Lung microvascular endothelial cell (primary cell): ENCODE data around the gene NNAT. TPM values are rescaled to one million over a fixed set of nuclear protein-coding genes. Genes with fewer than 3 reads are reported as not detected.
"Not testable (repeated sequence)": the region's sequence is repeated elsewhere in the genome, so short reads cannot be mapped to it uniquely, and the experiment has no call there.

Experiments
- DNase-seq, 2 donors: peaks; one replicate each; pipeline versions ENCODE4 v3.0.0 to v3.0.0-alpha.2; 2010; ENCODE audit warnings: low read depth in 2 of 2
- total RNA-seq: library from RNA; depleted of rRNA; stranded (reverse); fragments of >200 nt; gene quantifications from 2 replicates; pipeline ENCODE4 v1.2.1, GENCODE V29; 2014

NNAT gene
- 0.22 TPM in 1 of 2 replicates, not detected in the other for total RNA-seq

- no peak for DNase-seq
Measured at GRCh38 chr20:37521061-37521771, at the start of gene NNAT. TSS of gene NNAT (plus strand) at chr20:37521250. CDS start at chr20:37521332, 82 bp downstream.

GRCh38 chr20:37471741-37472235 lies 49.3 kb upstream of the NNAT start:
- DNase-seq = no peak

- DNase-seq = not testable (repeated sequence)
Measured at GRCh38 chr20:37472435-37472834, 48.6 kb upstream of the NNAT start.

- no peak for DNase-seq
Measured at GRCh38 chr20:37473249-37474000, 47.6 kb upstream of the NNAT start.

GRCh38 chr20:37474386-37474785 lies 46.7 kb upstream of the NNAT start:
- DNase-seq = no peak

GRCh38 chr20:37475252-37475651 lies 45.8 kb upstream of the NNAT start:
- DNase-seq = no peak

- DNase-seq = no peak
Measured at GRCh38 chr20:37477041-37477440, 44.0 kb upstream of the NNAT start.

DNA sequence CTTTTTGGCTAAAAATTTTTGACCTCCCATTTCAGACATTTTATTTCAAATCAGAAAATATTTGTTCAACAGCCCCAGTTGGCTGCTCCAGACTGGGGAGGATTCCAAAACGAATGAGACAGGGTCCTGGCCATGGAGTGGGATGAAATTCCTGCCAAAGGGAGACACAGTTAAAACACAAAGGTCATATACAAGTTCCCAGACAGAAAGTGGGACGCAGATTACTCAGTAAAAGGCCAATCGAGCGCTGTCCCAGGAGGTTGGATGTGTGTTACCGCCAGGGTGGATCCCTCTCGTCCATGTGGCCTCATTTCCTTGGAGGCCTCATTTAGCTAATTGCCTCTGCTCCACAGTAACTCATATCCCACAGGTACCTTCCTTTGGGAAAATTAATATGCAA lies 41.8 kb upstream of the NNAT start:
- DNase-seq = no peak

DNA sequence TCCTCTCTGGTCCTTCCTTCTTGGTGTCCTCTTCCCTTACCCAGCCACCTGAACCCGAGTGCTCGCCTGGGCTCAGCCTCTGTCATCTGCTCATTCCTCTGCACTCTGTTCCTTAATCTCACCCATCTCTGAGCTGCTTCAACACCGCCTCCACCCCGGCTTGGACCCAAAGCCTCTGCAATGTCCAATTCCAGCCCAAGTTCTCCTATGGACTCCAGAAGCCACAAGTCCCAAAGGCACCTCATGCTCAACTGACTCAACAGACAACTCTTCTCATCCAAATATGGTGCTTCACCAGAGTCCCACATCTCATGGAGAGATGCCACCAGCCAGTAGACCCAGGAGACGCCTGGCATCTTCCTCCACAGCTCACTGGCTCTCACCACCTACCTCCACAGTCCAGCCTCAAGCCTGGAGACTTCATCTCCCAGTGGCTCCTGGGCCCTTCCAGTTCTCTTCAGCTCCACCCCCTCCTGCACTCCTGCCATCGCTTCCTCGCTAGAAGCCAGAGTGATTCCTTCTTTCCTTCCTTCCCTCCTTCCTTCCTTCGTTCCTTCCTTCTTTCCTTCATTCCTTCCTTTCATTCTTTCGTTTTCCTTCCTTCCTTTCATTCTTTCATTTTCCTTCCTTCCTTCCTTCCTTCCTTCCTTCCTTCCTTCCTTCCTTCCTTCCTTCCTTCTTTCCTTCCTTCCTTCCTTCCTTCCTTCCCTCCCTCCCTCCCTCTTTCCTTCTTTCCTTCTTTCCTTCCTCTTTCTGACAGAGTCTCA lies 40.9 kb upstream of the NNAT start:
- DNase-seq = no peak

DNA sequence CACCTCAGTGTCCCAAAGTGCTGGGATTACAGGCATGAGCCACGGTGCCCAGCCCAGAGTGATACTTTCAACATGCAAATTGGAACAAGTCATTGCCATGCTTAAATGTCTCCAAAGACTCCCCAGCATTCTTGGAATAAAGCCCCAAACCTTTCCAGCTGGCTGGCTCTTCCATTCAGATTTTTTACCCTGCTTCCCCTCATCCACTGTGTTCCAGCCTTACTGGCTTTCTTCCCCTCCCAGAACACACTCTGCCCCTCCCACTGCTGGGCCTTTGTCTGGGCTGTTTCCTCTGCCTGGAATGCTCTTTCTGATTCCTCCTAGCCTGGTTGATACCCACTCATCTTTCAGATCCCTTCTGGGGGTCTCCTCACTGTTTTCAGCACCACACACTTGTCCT lies 40.1 kb upstream of the NNAT start:
- no peak for DNase-seq

- peak in 1 of 2 donors; percentile 29 for DNase-seq
Measured at GRCh38 chr20:37481610-37482009, 39.4 kb upstream of the NNAT start.

- no peak for DNase-seq
Measured at GRCh38 chr20:37484331-37484730, 36.7 kb upstream of the NNAT start.

GRCh38 chr20:37486209-37486608 lies 34.8 kb upstream of the NNAT start:
- not testable (repeated sequence) for DNase-seq

DNA sequence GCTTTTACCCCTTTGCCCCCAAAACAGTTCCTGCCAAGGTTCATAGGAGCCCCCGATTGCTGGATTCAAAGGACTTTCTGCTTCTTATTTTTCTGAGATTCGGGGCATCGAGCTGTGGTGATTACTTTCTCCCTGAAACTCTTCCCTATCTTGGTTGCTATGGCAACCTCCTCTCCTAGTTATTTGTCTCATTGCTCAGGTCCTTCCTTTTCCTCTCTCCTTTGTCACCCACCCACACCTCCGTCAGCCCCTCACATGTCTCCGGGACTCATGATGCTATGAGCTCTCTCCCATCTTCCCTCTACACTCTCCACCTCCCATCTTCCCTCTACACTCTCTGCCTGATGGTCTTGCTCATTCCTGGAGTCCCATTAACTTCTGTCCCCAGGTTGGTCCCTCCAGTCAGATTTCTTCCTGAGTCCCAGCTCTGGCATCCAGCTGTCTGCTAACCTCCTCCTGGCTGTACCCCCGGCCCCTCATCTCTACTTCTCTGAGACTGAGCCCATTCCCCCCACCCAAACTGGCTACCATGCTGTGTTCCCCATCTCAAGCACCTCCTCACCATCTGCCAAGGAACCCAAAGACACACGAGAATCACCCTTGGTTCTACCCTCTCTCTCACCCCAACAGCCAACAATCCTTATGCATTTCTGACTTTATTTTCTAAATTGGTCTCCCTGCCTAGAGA lies 30.2 kb upstream of the NNAT start:
- DNase-seq = no peak

DNA sequence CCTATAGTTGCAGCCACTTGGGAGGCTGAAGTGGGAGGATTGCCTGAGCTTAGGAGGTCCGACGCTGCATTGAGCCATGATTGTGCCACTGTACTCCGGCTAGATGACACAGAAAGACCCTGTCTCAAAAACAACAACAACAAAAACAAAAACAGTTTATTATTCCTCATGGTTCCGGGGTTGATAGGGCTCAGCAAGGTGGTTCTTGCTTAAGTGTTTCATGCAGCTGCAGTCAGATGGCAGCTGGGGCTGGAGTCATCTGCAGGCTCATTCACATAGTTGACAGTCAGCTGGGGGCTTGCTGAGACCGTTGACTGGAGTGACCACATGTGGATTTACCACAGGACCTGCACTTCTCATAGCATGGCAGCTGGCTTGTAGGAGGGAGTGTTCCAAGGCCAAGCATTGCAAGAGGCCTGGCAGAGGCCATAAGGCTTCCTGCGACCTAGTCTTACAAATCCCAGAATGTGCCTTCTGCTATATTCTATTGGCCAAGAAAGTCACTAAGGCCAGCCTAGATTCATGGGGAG lies 28.9 kb upstream of the NNAT start:
- no peak for DNase-seq

- DNase-seq = no peak
Measured at GRCh38 chr20:37492945-37493344, 28.1 kb upstream of the NNAT start.

GRCh38 chr20:37494301-37494700 lies 26.7 kb upstream of the NNAT start:
- DNase-seq = no peak

DNA sequence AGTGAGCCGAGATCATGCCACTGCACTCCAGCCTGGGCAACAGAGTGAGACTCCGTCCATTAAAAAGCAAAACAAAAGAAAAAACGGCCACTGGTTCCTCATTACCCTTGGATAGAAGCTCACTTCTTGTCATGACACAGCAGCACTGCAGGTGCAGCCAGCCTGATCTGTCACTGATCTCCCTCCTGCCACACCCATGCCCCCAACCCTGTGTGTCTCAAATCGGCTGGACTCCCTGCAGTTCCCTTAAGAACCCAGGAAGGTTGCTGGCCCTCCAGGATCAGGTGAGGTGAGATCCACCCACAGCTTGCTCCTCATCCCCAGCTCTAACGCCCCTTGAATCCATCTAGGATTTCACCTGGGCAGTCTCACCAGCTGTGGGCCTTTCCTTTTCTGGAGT lies 26.3 kb upstream of the NNAT start:
- DNase-seq = no peak

- no peak for DNase-seq
Measured at GRCh38 chr20:37498066-37498665, 22.9 kb upstream of the NNAT start.

- DNase-seq = no peak
Measured at GRCh38 chr20:37500311-37500710, 20.7 kb upstream of the NNAT start.

DNA sequence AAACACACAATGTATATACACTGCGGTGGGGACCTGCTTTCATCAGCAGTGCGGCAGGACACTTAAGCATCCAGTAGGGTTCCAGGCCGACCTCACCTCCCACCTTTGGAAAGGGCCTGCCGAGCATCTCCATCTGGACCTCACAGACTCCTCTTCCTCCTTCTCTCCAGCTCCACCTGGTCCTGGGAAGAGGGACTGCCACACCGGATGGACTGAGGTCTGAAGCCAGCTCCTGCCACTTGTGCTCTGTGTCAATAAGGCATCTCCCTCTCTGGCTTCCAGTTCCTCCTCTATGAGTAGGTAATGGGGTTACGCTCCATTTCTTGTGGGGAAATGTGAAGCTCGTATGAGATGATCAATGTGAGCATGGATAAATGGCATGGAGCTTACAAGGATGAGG lies 19.1 kb upstream of the NNAT start:
- DNase-seq = no peak
